SHP77 treated with DMSO at 0.1 percent for 48 hours (cell line): Measurements from ENCODE around the gene ABHD12B.

Source experiments
- DNase-seq: peaks from one replicate; lab custom pipeline; 2025; lab: John Stamatoyannopoulos, UW

ABHD12B gene

GRCh38 chr14:50871914-50872732, at the start of gene ABHD12B:
Gene ABHD12B (plus strand): TSS chr14:50872053. CDS start chr14:50872175, 122 bp downstream.
- DNase-seq, result no peak

- no peak for DNase-seq
These were observed 49.3 kb upstream of the ABHD12B start for GRCh38 chr14:50822501-50823042.

- DNase-seq, result no peak
These were observed 48.6 kb upstream of the ABHD12B start for GRCh38 chr14:50823051-50823761.

- DNase-seq, result no peak
These were observed 47.9 kb upstream of the ABHD12B start for GRCh38 chr14:50823762-50824636.

GRCh38 chr14:50825307-50825706, 46.5 kb upstream of the ABHD12B start:
- DNase-seq, result no peak

GRCh38 chr14:50826681-50827080, 45.2 kb upstream of the ABHD12B start:
- no peak for DNase-seq

- DNase-seq, result no peak
These were observed 42.9 kb upstream of the ABHD12B start for GRCh38 chr14:50828721-50829488.

GRCh38 chr14:50829489-50830043, 42.3 kb upstream of the ABHD12B start:
- no peak for DNase-seq

GRCh38 chr14:50830044-50830931, 41.6 kb upstream of the ABHD12B start:
- DNase-seq, result peak; percentile 22

- DNase-seq, result peak; percentile 20
These were observed 40.7 kb upstream of the ABHD12B start, which contains the start of gene NIN for GRCh38 chr14:50830932-50831725. Gene NIN (minus strand): TSS chr14:50831162. CDS start chr14:50822056, 9,106 bp downstream.

GRCh38 chr14:50831726-50832168, 40.1 kb upstream of the ABHD12B start:
- DNase-seq, result no peak

- no peak for DNase-seq
These were observed 38.8 kb upstream of the ABHD12B start for GRCh38 chr14:50832935-50833630.

GRCh38 chr14:50834802-50835276, 37.0 kb upstream of the ABHD12B start:
- no peak for DNase-seq

- DNase-seq, result no peak
These were observed 36.6 kb upstream of the ABHD12B start for GRCh38 chr14:50835280-50835679.

GRCh38 chr14:50836515-50836914, 35.3 kb upstream of the ABHD12B start:
- DNase-seq, result no peak

- DNase-seq, result no peak
These were observed 34.6 kb upstream of the ABHD12B start for GRCh38 chr14:50837271-50837670.

GRCh38 chr14:50837850-50838470, 33.9 kb upstream of the ABHD12B start:
- no peak for DNase-seq

GRCh38 chr14:50839048-50839447, 32.8 kb upstream of the ABHD12B start:
- DNase-seq, result no peak
